ENCODE data around the gene LRRC27. TPM values are rescaled to one million over a fixed set of nuclear protein-coding genes. Genes with fewer than 3 reads are reported as not detected.

The LRRC27 gene
- total RNA-seq, 1 donor from 2014 or later = 6.3 TPM

- intact Hi-C loops (cut with micrococcal nuclease) = no loop called here
Measured at GRCh38 chr10:132354356-132355094, 22.5 kb downstream of the LRRC27 start.

- intact Hi-C loops (cut with micrococcal nuclease) = no loop called here
Measured at GRCh38 chr10:132355297-132355696, 23.3 kb downstream of the LRRC27 start.

- intact Hi-C loops (cut with micrococcal nuclease) = no loop called here
Measured at GRCh38 chr10:132355754-132356153, 23.8 kb downstream of the LRRC27 start.

GRCh38 chr10:132356621-132357195, 24.7 kb downstream of the LRRC27 start:
- intact Hi-C loops (cut with micrococcal nuclease) = no loop called here

GRCh38 chr10:132357286-132358058, 25.5 kb downstream of the LRRC27 start:
- intact Hi-C loops (cut with micrococcal nuclease) = no loop called here

- intact Hi-C loops (cut with micrococcal nuclease) = no loop called here
Measured at GRCh38 chr10:132359305-132360040, 27.5 kb downstream of the LRRC27 start.

GRCh38 chr10:132360766-132361447, 28.9 kb downstream of the LRRC27 start:
- intact Hi-C loops (cut with micrococcal nuclease) = no loop called here

GRCh38 chr10:132361581-132362101, 29.6 kb downstream of the LRRC27 start:
- intact Hi-C loops (cut with micrococcal nuclease) = no loop called here

GRCh38 chr10:132362151-132362611, 30.2 kb downstream of the LRRC27 start:
- intact Hi-C loops (cut with micrococcal nuclease) = no loop called here

- intact Hi-C loops (cut with micrococcal nuclease) = no loop called here
Measured at GRCh38 chr10:132363376-132363775, 31.4 kb downstream of the LRRC27 start.

- intact Hi-C loops (cut with micrococcal nuclease) = no loop called here
Measured at GRCh38 chr10:132363921-132364593, 32.1 kb downstream of the LRRC27 start.

GRCh38 chr10:132364594-132364970, 32.6 kb downstream of the LRRC27 start:
- intact Hi-C loops (cut with micrococcal nuclease) = no loop called here

- intact Hi-C loops (cut with micrococcal nuclease) = no loop called here
Measured at GRCh38 chr10:132365102-132365501, 33.1 kb downstream of the LRRC27 start.

GRCh38 chr10:132366006-132366405, 34.0 kb downstream of the LRRC27 start:
- intact Hi-C loops (cut with micrococcal nuclease) = no loop called here

- intact Hi-C loops (cut with micrococcal nuclease) = no loop called here
Measured at GRCh38 chr10:132366499-132366898, 34.5 kb downstream of the LRRC27 start.

GRCh38 chr10:132368391-132368790, 36.4 kb downstream of the LRRC27 start:
- intact Hi-C loops (cut with micrococcal nuclease) = no loop called here

- intact Hi-C loops (cut with micrococcal nuclease) = no loop called here
Measured at GRCh38 chr10:132368881-132369635, 37.1 kb downstream of the LRRC27 start.

GRCh38 chr10:132369636-132370185, 37.7 kb downstream of the LRRC27 start:
- intact Hi-C loops (cut with micrococcal nuclease) = no loop called here
